HepG2 (cell line): ENCODE results near the gene CUL9. TPM values are rescaled to one million over a fixed set of nuclear protein-coding genes. Genes with fewer than 3 reads are reported as not detected.

Experiments used
- ATAC-seq: fragments of 200-7000 bp; cut with Tn5 transposase; 3 replicates; pipeline ENCODE4 v1.9.1; 2020; ENCODE audit warnings: mild to moderate bottlenecking, moderate library complexity
- BruUV-seq: library from RNA; stranded (reverse); fragments of 400-500 nt; replicated peaks from 2 replicates; lab custom pipeline; 2021; lab: Mats Ljungman, UMichigan
- CTCF ChIA-PET: fragments of 300-600 bp; formaldehyde crosslinking; extraction: SDS; loops from one replicate; lab custom pipeline; 2021; ENCODE audit warnings: low total read pairs, inconsistent platforms, low intra/inter-chr PET ratio; lab: Yijun Ruan, JAX
- POLR2A ChIA-PET: fragments of 350-600 bp; sonication (Branson Sonifier 250); formaldehyde crosslinking; loops from one replicate; lab custom pipeline; 2020; ENCODE audit warnings: antibody characterized with exemption, inconsistent platforms; lab: Yijun Ruan, JAX
- DNase-seq: peaks from one replicate; pipeline ENCODE4 v3.0.0-alpha.2; 2015; ENCODE audit warnings: low spot score
- FAIRE-seq: peaks from 3 replicates; lab custom pipeline; 2011; peaks lifted over from hg19 to GRCh38; lab: Jason Lieb, UNC
- H2AFZ ChIP-seq: one replicate; pipeline ENCODE4 v1.6.1; 2011; ENCODE audit warnings: low read length, inconsistent platforms
- H3K27ac ChIP-seq: fragments of 300-600 bp; 3 replicates; pipeline ENCODE4 v1.8.0; 2011; ENCODE audit warnings: mixed run types, mild to moderate bottlenecking, mixed read lengths, low read length, inconsistent platforms; ENCODE audit not compliant: insufficient read depth; ENCODE audit errors: extremely low read length
- H3K27me3 ChIP-seq, 2 experiments: fragments of 200-600 bp in 1 of 2; 2 replicates in 1 of 2; 3 replicates in 1 of 2; pipeline versions ENCODE4 v1.6.0 to v1.8.0; 2011; ENCODE audit warnings: low read length in 2 of 2, mild to moderate bottlenecking in 2 of 2, moderate library complexity in 2 of 2, inconsistent platforms in 1 of 2; ENCODE audit not compliant: insufficient read depth in 2 of 2, control insufficient read depth in 1 of 2
- H3K36me3 ChIP-seq, 2 experiments: fragments of 200-600 bp in 1 of 2; replicated peaks in 1 of 2; 2 replicates in 1 of 2; 3 replicates in 1 of 2; pipeline versions ENCODE4 v1.5.1 to v1.8.0; 2011; ENCODE audit warnings: low read length in 2 of 2, inconsistent platforms in 1 of 2; ENCODE audit not compliant: insufficient read depth in 2 of 2, control insufficient read depth in 1 of 2
- H3K4me1 ChIP-seq: 2 replicates; pipeline ENCODE4 v1.5.1; 2012; ENCODE audit warnings: low read length, inconsistent platforms; ENCODE audit not compliant: insufficient read depth
- H3K4me2 ChIP-seq: 2 replicates; pipeline ENCODE4 v1.6.0; 2011; ENCODE audit warnings: low read depth, low read length, inconsistent platforms
- H3K4me3 ChIP-seq, 3 experiments: fragments of 200-600 bp in 1 of 3; sonication (generic), shearing (Covaris generic) in 1 of 3; replicated peaks in 1 of 3; 2 replicates each; pipeline ENCODE4 v1.5.1; 2011 to 2016; ENCODE audit warnings: low read length in 3 of 3, inconsistent platforms in 2 of 3, low read depth in 2 of 3, mild to moderate bottlenecking in 2 of 3, control low read depth in 1 of 3, mixed read lengths in 1 of 3; ENCODE audit not compliant: insufficient read depth in 1 of 3
- H3K79me2 ChIP-seq: one replicate; pipeline ENCODE4 v1.6.1; 2011; ENCODE audit warnings: low read length, inconsistent platforms; ENCODE audit not compliant: insufficient read depth
- H3K9ac ChIP-seq: 2 replicates; pipeline ENCODE4 v1.6.0; 2011; ENCODE audit warnings: mild to moderate bottlenecking, low read depth, low read length, inconsistent platforms; ENCODE audit not compliant: insufficient read depth
- H3K9me3 ChIP-seq: 2 replicates; pipeline ENCODE4 v1.5.1; 2012; ENCODE audit warnings: mild to moderate bottlenecking, low read length
- H4K20me1 ChIP-seq: 2 replicates; pipeline ENCODE4 v1.6.0; 2011; ENCODE audit warnings: inconsistent platforms, mild to moderate bottlenecking, low read length, moderate library complexity; ENCODE audit not compliant: insufficient read depth
- DDIT3 ChIP-seq: sonication (generic); formaldehyde crosslinking; IDR thresholded peaks from 2 replicates; pipeline ENCODE4 v1.4.0; 2020; ENCODE audit warnings: mild to moderate bottlenecking, missing genetic modification reagents
- FLYWCH1 ChIP-seq: sonication (generic); formaldehyde crosslinking; IDR thresholded peaks from 2 replicates; pipeline ENCODE4 v1.8.1; 2023; ENCODE audit warnings: mild to moderate bottlenecking, missing genetic modification reagents
- FOXA3 ChIP-seq: IDR thresholded peaks from 2 replicates; pipeline ENCODE4 v1.6.1; 2016; ENCODE audit warnings: missing genetic modification reagents, missing compliant biosample characterization
- HNF1A ChIP-seq, 2 experiments: sonication (generic) in 1 of 2; formaldehyde crosslinking in 1 of 2; IDR thresholded peaks; 2 replicates each; pipeline versions ENCODE4 v1.4.0 to v1.6.1; 2016 to 2020; ENCODE audit warnings: borderline replicate concordance in 1 of 2, low read depth in 1 of 2, mild to moderate bottlenecking in 1 of 2, missing genetic modification reagents in 1 of 2
- HOMEZ ChIP-seq: IDR thresholded peaks from 2 replicates; pipeline ENCODE4 v1.6.1; 2016; ENCODE audit warnings: low read depth
- KAT7 ChIP-seq: IDR thresholded peaks from 2 replicates; pipeline ENCODE4 v1.6.1; 2018; ENCODE audit warnings: borderline replicate concordance, missing compliant biosample characterization
- KLF15 ChIP-seq: sonication (generic); formaldehyde crosslinking; IDR thresholded peaks from 2 replicates; pipeline ENCODE4 v1.8.1; 2023; ENCODE audit warnings: borderline replicate concordance, mild to moderate bottlenecking, inconsistent platforms, missing genetic modification reagents, mixed read lengths
- MAFF ChIP-seq: IDR thresholded peaks from 2 replicates; pipeline ENCODE4 v1.6.1; 2011; ENCODE audit warnings: low read depth, low read length, improper control_type of control experiment
- NFRKB ChIP-seq: fragments of 450-650 bp; IDR thresholded peaks from 2 replicates; pipeline ENCODE4 v1.6.1; 2017
- NR2F2 ChIP-seq: IDR thresholded peaks from 2 replicates; pipeline ENCODE4 v1.6.1; 2012; ENCODE audit warnings: low read depth, inconsistent platforms, borderline replicate concordance
- TOE1 ChIP-seq: sonication (generic); formaldehyde crosslinking; IDR thresholded peaks from 2 replicates; pipeline ENCODE4 v1.4.0; 2020; ENCODE audit warnings: mild to moderate bottlenecking, missing genetic modification reagents
- WIZ ChIP-seq: sonication (generic); formaldehyde crosslinking; IDR thresholded peaks from 2 replicates; pipeline ENCODE4 v1.5.1; 2020; ENCODE audit warnings: mild to moderate bottlenecking, missing genetic modification reagents
- ZFP1 ChIP-seq: IDR thresholded peaks from 2 replicates; pipeline ENCODE4 v1.6.1; 2016
- ZNF513 ChIP-seq: sonication (generic); formaldehyde crosslinking; conservative IDR thresholded peaks from 2 replicates; pipeline ENCODE4 v1.5.0; 2020; ENCODE audit warnings: missing genetic modification reagents
- ZNF749 ChIP-seq: sonication (generic); formaldehyde crosslinking; IDR thresholded peaks from 2 replicates; pipeline ENCODE4 v1.8.0; 2022; ENCODE audit warnings: mild to moderate bottlenecking, missing genetic modification reagents, moderate library complexity, borderline replicate concordance
- ZSCAN25 ChIP-seq: sonication (generic); formaldehyde crosslinking; IDR thresholded peaks from 2 replicates; pipeline ENCODE4 v1.8.0; 2022; ENCODE audit warnings: mild to moderate bottlenecking, missing genetic modification reagents
- WGBS: methylation state at CpG from one replicate; pipeline ENCODE4 v1.1.6; 2017; ENCODE audit warnings: low lambda C conversion rate; 5-methylcytosine and 5-hydroxymethylcytosine counted together
- in situ Hi-C: cut with HindIII; loops from 2 replicates; pipeline ENCODE4 v1.10.0; 2017; ENCODE audit warnings: low pct_unique_long_range_greater_than_20kb; ENCODE audit not compliant: extremely low pct_ligation_motif_present
- intact Hi-C: fragments of 100-400 bp; cut with micrococcal nuclease; formaldehyde crosslinking; loops from one replicate; pipeline ENCODE4 v1.10.0; 2022; ENCODE audit not compliant: unreplicated experiment
- polyA plus RNA-seq, 8 experiments: library from polyadenylated mRNA; depleted of rRNA in 3 of 8; stranded (reverse) in 7 of 8; unstranded in 1 of 8; fragments of >200 nt; fragmentation: Illumina TruSeq in 4 of 8; extraction: Trizol in 4 of 8; gene quantifications; 2 replicates each; pipeline versions ENCODE4 v1.2.1 to v1.2.3, GENCODE V29; 2011 to 2016; ENCODE audit warnings: low read depth in 4 of 8, missing spikeins in 1 of 8, mixed read lengths in 1 of 8; ENCODE audit not compliant: insufficient read depth in 1 of 8
- total RNA-seq, 5 experiments: library from RNA; depleted of rRNA; stranded (reverse); fragments of >200 nt; fragmentation: Illumina TruSeq; extraction: Trizol; gene quantifications; 2 replicates each; pipeline ENCODE4 v1.2.3, GENCODE V29; 2016; ENCODE audit warnings: low read depth in 1 of 5

Gene CUL9
- total and polyA plus RNA-seq, 2 of the 13 experiments (the other 11 are each of a cell fraction or from before 2014, with no cell fraction given): 11.4 to 13.7 TPM

GRCh38 chr6:43267619-43268354, 85.8 kb downstream of the CUL9 start:
- peak overlapping the region; percentile 58 for H3K4me2 ChIP-seq
- TF ChIP-seq KLF15 (no peak; the same call in 1 of the 2 replicates), ZNF513 (CRISPR knock-in tag) (peak; percentile 68), ZFP1 (CRISPR knock-in tag) (peak; percentile 98), WIZ (peak; percentile 88), ZSCAN25 (peak; percentile 99), FLYWCH1 (CRISPR knock-in tag) (peak; percentile 95; the same call in 1 of the 2 replicates), HOMEZ (peak; percentile 97), HNF1A (IDR thresholded peaks at IDR 0.05; ENCODE audit: low read depth) (peak; percentile 89), HNF1A (CRISPR knock-in tag; IDR thresholded peaks at IDR 0.05; ENCODE audit: borderline replicate concordance) (peak; percentile 98), NR2F2 (no peak), ZNF749 (CRISPR knock-in tag) (peak; percentile 98), FOXA3 (CRISPR knock-in tag) (peak; percentile 100), DDIT3 (no peak), MAFF (peak; percentile 42; the same call in 1 of the 2 replicates), NFRKB (no peak), TOE1 (CRISPR knock-in tag) (peak; percentile 93; the same call in 1 of the 2 replicates), KAT7 (peak; percentile 94)

More at GRCh38 chr6:43267619-43268354, 85.8 kb downstream of the CUL9 start:
- Histone ChIP-seq H3K9ac (peak overlapping the region; percentile 69), H3K36me3 (no peaks in the 10 kb centered on the region), H3K79me2 (no peaks in the 10 kb centered on the region), H3K4me3 (peak overlapping the region in 1 of 3 experiments; percentile 36; a peak in 2 of 6 replicates), H3K9me3 (no peaks in the 10 kb centered on the region), H3K27ac (peak overlapping the region; percentile 91), H2AFZ (no peak overlapping the region), H3K4me1 (peaks cover 96% of the 10 kb centered on the region), H3K27me3 (no peaks in the 10 kb centered on the region), H4K20me1 (no peaks in the 10 kb centered on the region)
- in situ Hi-C loops: no loop called here
- DNase-seq (peak; percentile 99), FAIRE-seq (peak; percentile 99), ATAC-seq (peak; percentile 85)
- 0% methylated on average over 7 of the region's 7 CpGs for WGBS
- intact Hi-C loops: loop anchor here (2.0 to 10.0 kb wide), 2 partner anchors 23 to 157 kb away; partner anchors contain the start of gene ABCC10
- TSS peak; percentile 67 for BruUV-seq
- ChIA-PET CTCF (no interaction called here), POLR2A (interaction anchor here (0.7 to 20.0 kb wide), 29 partner anchors 10 to 339 kb away, joined by 3 to 314 read pairs (median 4); partner anchors contain the start of genes ABCC10, CNPY3, CRIP3 and CUL9)
